Head of caudate nucleus (tissue), 42 donors: ENCODE measurements around the gene PKMYT1.

Experiments
- DNase-seq, 42 donors: peaks; one replicate each; pipeline versions ENCODE4 v3.0.0 to v3.0.0-alpha.2; 2020 to 2021; ENCODE audit warnings: mixed read lengths in 7 of 42
- intact Hi-C: fragments of 100-400 bp; cut with DNase I; formaldehyde crosslinking; loops from one replicate; pipeline ENCODE4 v1.15.0; 2022

PKMYT1 gene

GRCh38 chr16:2968738-2969544 lies 11.3 kb downstream of the PKMYT1 start, which contains the start of gene PAQR4:
TSS of gene PAQR4 (plus strand) at chr16:2969348. CDS start at chr16:2969675, 327 bp downstream.
- intact Hi-C loops = no loop called here
- DNase-seq = peak; percentile 68 to 95 (median 89)

GRCh38 chr16:2968368-2968737 lies 11.9 kb downstream of the PKMYT1 start:
- DNase-seq = no peak
- intact Hi-C loops = no loop called here

- DNase-seq = no peak
- intact Hi-C loops = no loop called here
Measured at GRCh38 chr16:2967721-2968161, 12.5 kb downstream of the PKMYT1 start.

GRCh38 chr16:2967211-2967631 lies 13.0 kb downstream of the PKMYT1 start:
- intact Hi-C loops = no loop called here
- DNase-seq = no peak

GRCh38 chr16:2966808-2967191 lies 13.4 kb downstream of the PKMYT1 start:
- intact Hi-C loops = no loop called here
- DNase-seq = no peak

- intact Hi-C loops = no loop called here
- DNase-seq = no peak
Measured at GRCh38 chr16:2966043-2966807, 14.0 kb downstream of the PKMYT1 start.

GRCh38 chr16:2964475-2965336 lies 15.5 kb downstream of the PKMYT1 start:
- intact Hi-C loops = no loop called here
- no peak for DNase-seq

GRCh38 chr16:2963723-2964474 lies 16.3 kb downstream of the PKMYT1 start, which contains the start of gene KREMEN2:
TSS of gene KREMEN2 (plus strand) at chr16:2964275. CDS start at chr16:2964521, 246 bp downstream.
- intact Hi-C loops = no loop called here
- DNase-seq = no peak

GRCh38 chr16:2963074-2963722 lies 17.0 kb downstream of the PKMYT1 start:
- intact Hi-C loops = no loop called here
- DNase-seq = no peak

- no peak for DNase-seq
- intact Hi-C loops = no loop called here
Measured at GRCh38 chr16:2962334-2963073, 17.7 kb downstream of the PKMYT1 start.

- DNase-seq = no peak
- intact Hi-C loops = no loop called here
Measured at GRCh38 chr16:2960183-2961010, 19.8 kb downstream of the PKMYT1 start.

- intact Hi-C loops = no loop called here
- DNase-seq = no peak
Measured at GRCh38 chr16:2959206-2959605, 21.0 kb downstream of the PKMYT1 start.

- no peak for DNase-seq
- intact Hi-C loops = no loop called here
Measured at GRCh38 chr16:2956579-2956956, 23.7 kb downstream of the PKMYT1 start.

GRCh38 chr16:2955779-2956578 lies 24.3 kb downstream of the PKMYT1 start:
- intact Hi-C loops = no loop called here
- DNase-seq = no peak

- no peak for DNase-seq
- intact Hi-C loops = no loop called here
Measured at GRCh38 chr16:2955438-2955778, 24.8 kb downstream of the PKMYT1 start.
